ENCODE data around the gene GRXCR1. TPM values are rescaled to one million over a fixed set of nuclear protein-coding genes. Genes with fewer than 3 reads are reported as not detected.

The GRXCR1 gene
- total RNA-seq, 2 experiments from 2014 or later: not detected

GRCh38 chr4:42928582-42928981 is 36.1 kb downstream of the GRXCR1 start:
- peaks cover 2% of the 10 kb centered on the region for H3K27me3 Mint-ChIP-seq
- H3K36me3 Mint-ChIP-seq (ENCODE audit: low read depth): no peaks in the 10 kb centered on the region
- ATAC-seq (no peak), DNase-seq (no peak)
- ChIA-PET POLR2A (no interaction called here), CTCF (no interaction called here)
- H3K4me3 Mint-ChIP-seq: no peak overlapping the region
- no peak overlapping the region for H3K27ac Mint-ChIP-seq
- H3K4me1 Mint-ChIP-seq: no peaks in the 10 kb centered on the region
- no peaks in the 10 kb centered on the region for H3K9me3 Mint-ChIP-seq (ENCODE audit: low read depth)
- intact Hi-C loops (cut with DNase I, micrococcal nuclease): no loop called here

GRCh38 chr4:42942216-42942615 is 49.7 kb downstream of the GRXCR1 start:
- DNase-seq: no peak
- no peak overlapping the region for H3K27ac Mint-ChIP-seq
- intact Hi-C loops (cut with DNase I, micrococcal nuclease): no loop called here
- CTCF ChIA-PET: no interaction called here
- H3K4me1 Mint-ChIP-seq: no peaks in the 10 kb centered on the region
- POLR2A ChIA-PET: no interaction called here
- no peak overlapping the region for H3K4me3 Mint-ChIP-seq
- ATAC-seq: no peak
- H3K36me3 Mint-ChIP-seq (ENCODE audit: low read depth): no peaks in the 10 kb centered on the region
- no peaks in the 10 kb centered on the region for H3K9me3 Mint-ChIP-seq (ENCODE audit: low read depth)
- peaks cover 6% of the 10 kb centered on the region for H3K27me3 Mint-ChIP-seq

GRCh38 chr4:42945874-42946273 is 53.4 kb downstream of the GRXCR1 start:
- DNase-seq: no peak
- ChIA-PET POLR2A (interaction anchor here (0.7 kb wide), 1 partner anchor 22 kb away, joined by 4 read pairs; no protein-coding TSS in a partner anchor), CTCF (interaction anchor here (0.8 kb wide), 1 partner anchor 1045 kb away, joined by 5 read pairs; no protein-coding TSS in a partner anchor)
- no peaks in the 10 kb centered on the region for H3K4me1 Mint-ChIP-seq
- no peak overlapping the region for H3K4me3 Mint-ChIP-seq
- H3K36me3 Mint-ChIP-seq (ENCODE audit: low read depth): no peaks in the 10 kb centered on the region
- H3K9me3 Mint-ChIP-seq (ENCODE audit: low read depth): no peaks in the 10 kb centered on the region
- intact Hi-C loops (cut with DNase I, micrococcal nuclease): no loop called here
- peaks cover 6% of the 10 kb centered on the region for H3K27me3 Mint-ChIP-seq
- no peak for ATAC-seq
- H3K27ac Mint-ChIP-seq: no peak overlapping the region

- no peak overlapping the region for H3K27ac Mint-ChIP-seq
- intact Hi-C loops (cut with DNase I, micrococcal nuclease): no loop called here
- DNase-seq (no peak), ATAC-seq (no peak)
- ChIA-PET CTCF (no interaction called here), POLR2A (no interaction called here)
- H3K36me3 Mint-ChIP-seq (ENCODE audit: low read depth): no peaks in the 10 kb centered on the region
- no peaks in the 10 kb centered on the region for H3K9me3 Mint-ChIP-seq (ENCODE audit: low read depth)
- no peak overlapping the region for H3K4me3 Mint-ChIP-seq
- H3K27me3 Mint-ChIP-seq: no peaks in the 10 kb centered on the region
- H3K4me1 Mint-ChIP-seq: no peaks in the 10 kb centered on the region
These were observed 60.8 kb downstream of the GRXCR1 start for GRCh38 chr4:42953321-42953720.

- Mint-ChIP-seq H3K9me3 (ENCODE audit: low read depth) (no peaks in the 10 kb centered on the region), H3K4me3 (no peak overlapping the region), H3K27ac (no peak overlapping the region), H3K27me3 (no peaks in the 10 kb centered on the region), H3K36me3 (ENCODE audit: low read depth) (no peaks in the 10 kb centered on the region), H3K4me1 (no peaks in the 10 kb centered on the region)
- no peak for DNase-seq
- CTCF ChIA-PET: no interaction called here
- no peak for ATAC-seq
- intact Hi-C loops (cut with DNase I, micrococcal nuclease): no loop called here
- POLR2A ChIA-PET: no interaction called here
These were observed 62.6 kb downstream of the GRXCR1 start for GRCh38 chr4:42954963-42955669.

- intact Hi-C loops (cut with DNase I, micrococcal nuclease): no loop called here
- CTCF ChIA-PET: no interaction called here
- H3K4me1 Mint-ChIP-seq: no peaks in the 10 kb centered on the region
- POLR2A ChIA-PET: no interaction called here
- ATAC-seq (no peak), DNase-seq (no peak)
- H3K4me3 Mint-ChIP-seq: no peak overlapping the region
- H3K27me3 Mint-ChIP-seq: peaks cover 2% of the 10 kb centered on the region
- no peaks in the 10 kb centered on the region for H3K36me3 Mint-ChIP-seq (ENCODE audit: low read depth)
- no peaks in the 10 kb centered on the region for H3K9me3 Mint-ChIP-seq (ENCODE audit: low read depth)
- no peak overlapping the region for H3K27ac Mint-ChIP-seq
These were observed 63.4 kb downstream of the GRXCR1 start for GRCh38 chr4:42955746-42956505.

- Mint-ChIP-seq H3K4me3 (no peak overlapping the region), H3K4me1 (no peaks in the 10 kb centered on the region), H3K36me3 (ENCODE audit: low read depth) (no peaks in the 10 kb centered on the region), H3K27me3 (peaks cover 5% of the 10 kb centered on the region), H3K27ac (no peak overlapping the region), H3K9me3 (ENCODE audit: low read depth) (no peaks in the 10 kb centered on the region)
- intact Hi-C loops (cut with DNase I, micrococcal nuclease): no loop called here
- ChIA-PET POLR2A (no interaction called here), CTCF (interaction anchor here (0.6 kb wide), 1 partner anchor 1295 kb away, joined by 3 read pairs; no protein-coding TSS in a partner anchor)
- no peak for DNase-seq
- no peak for ATAC-seq
These were observed 72.8 kb downstream of the GRXCR1 start for GRCh38 chr4:42965326-42965725.

- no peaks in the 10 kb centered on the region for H3K4me1 Mint-ChIP-seq
- no peak for DNase-seq
- ATAC-seq: no peak
- ChIA-PET POLR2A (no interaction called here), CTCF (interaction anchor here (0.9 kb wide), 1 partner anchor 401 kb away, joined by 3 read pairs; no protein-coding TSS in a partner anchor)
- peaks cover 10% of the 10 kb centered on the region for H3K9me3 Mint-ChIP-seq (ENCODE audit: low read depth)
- H3K27ac Mint-ChIP-seq: no peak overlapping the region
- no peaks in the 10 kb centered on the region for H3K36me3 Mint-ChIP-seq (ENCODE audit: low read depth)
- intact Hi-C loops (cut with DNase I, micrococcal nuclease): no loop called here
- H3K27me3 Mint-ChIP-seq: peaks cover 2% of the 10 kb centered on the region
- no peak overlapping the region for H3K4me3 Mint-ChIP-seq
These were observed 93.5 kb downstream of the GRXCR1 start for GRCh38 chr4:42985976-42986375.

- Mint-ChIP-seq H3K4me1 (no peaks in the 10 kb centered on the region), H3K9me3 (ENCODE audit: low read depth) (peaks cover 2% of the 10 kb centered on the region), H3K27ac (no peak overlapping the region), H3K36me3 (ENCODE audit: low read depth) (no peaks in the 10 kb centered on the region), H3K27me3 (peaks cover 2% of the 10 kb centered on the region), H3K4me3 (no peak overlapping the region)
- intact Hi-C loops (cut with DNase I, micrococcal nuclease): loop anchor here in 1 of 2 experiments (1.0 to 10.0 kb wide), 2 partner anchors 1499 to 1635 kb away; no protein-coding TSS in a partner anchor
- CTCF ChIA-PET: no interaction called here
- POLR2A ChIA-PET: no interaction called here
- ATAC-seq: peak; percentile 53
- DNase-seq: no peak
These were observed 102.9 kb downstream of the GRXCR1 start for GRCh38 chr4:42995343-42995944.

- no peaks in the 10 kb centered on the region for H3K36me3 Mint-ChIP-seq (ENCODE audit: low read depth)
- no peak for DNase-seq
- ATAC-seq: no peak
- H3K4me3 Mint-ChIP-seq: no peak overlapping the region
- H3K9me3 Mint-ChIP-seq (ENCODE audit: low read depth): peaks cover 17% of the 10 kb centered on the region
- no peaks in the 10 kb centered on the region for H3K4me1 Mint-ChIP-seq
- H3K27me3 Mint-ChIP-seq: no peaks in the 10 kb centered on the region
- no peak overlapping the region for H3K27ac Mint-ChIP-seq
- intact Hi-C loops (cut with DNase I, micrococcal nuclease): no loop called here
- ChIA-PET CTCF (no interaction called here), POLR2A (no interaction called here)
These were observed 116.3 kb downstream of the GRXCR1 start for GRCh38 chr4:43008793-43009192.

- Mint-ChIP-seq H3K36me3 (ENCODE audit: low read depth) (no peaks in the 10 kb centered on the region), H3K4me3 (no peak overlapping the region), H3K4me1 (no peaks in the 10 kb centered on the region), H3K27me3 (no peaks in the 10 kb centered on the region), H3K27ac (no peak overlapping the region), H3K9me3 (ENCODE audit: low read depth) (no peaks in the 10 kb centered on the region)
- POLR2A ChIA-PET: no interaction called here
- DNase-seq (no peak), ATAC-seq (no peak)
- intact Hi-C loops (cut with DNase I, micrococcal nuclease): no loop called here
- CTCF ChIA-PET: no interaction called here
These were observed 121.7 kb downstream of the GRXCR1 start for GRCh38 chr4:43014256-43014655.

- no peak for ATAC-seq
- ChIA-PET POLR2A (no interaction called here), CTCF (no interaction called here)
- DNase-seq: no peak
- Mint-ChIP-seq H3K4me3 (no peak overlapping the region), H3K27me3 (no peaks in the 10 kb centered on the region), H3K27ac (no peak overlapping the region), H3K36me3 (ENCODE audit: low read depth) (no peaks in the 10 kb centered on the region), H3K4me1 (no peaks in the 10 kb centered on the region), H3K9me3 (ENCODE audit: low read depth) (no peaks in the 10 kb centered on the region)
- intact Hi-C loops (cut with DNase I, micrococcal nuclease): no loop called here
These were observed 149.1 kb downstream of the GRXCR1 start for GRCh38 chr4:43041632-43042031.

Data from activated CD4-positive, alpha-beta T cell treated with anti-CD3 and anti-CD28 coated beads for 36 hours (primary cell).